AG10803 (cell line): ENCODE results near the gene TPM1.
A peak's percentile ranks its signal among the peaks of the same experiment; 100 is the strongest.

Experiments
- DNase-seq: peaks from one replicate; pipeline ENCODE4 v3.0.0; 2010; ENCODE audit warnings: low read depth
- H3K4me3 ChIP-seq: 2 replicates; pipeline ENCODE4 v1.5.1; 2011; ENCODE audit warnings: mild to moderate bottlenecking, low read length, control low read depth
- TF ChIP-seq, protein P1 (sequence below): conservative IDR thresholded peaks from 2 replicates; pipeline ENCODE4 v1.5.1; 2011; ENCODE audit warnings: mild to moderate bottlenecking, low read length, control low read depth, inconsistent platforms

TPM1 gene

DNA sequence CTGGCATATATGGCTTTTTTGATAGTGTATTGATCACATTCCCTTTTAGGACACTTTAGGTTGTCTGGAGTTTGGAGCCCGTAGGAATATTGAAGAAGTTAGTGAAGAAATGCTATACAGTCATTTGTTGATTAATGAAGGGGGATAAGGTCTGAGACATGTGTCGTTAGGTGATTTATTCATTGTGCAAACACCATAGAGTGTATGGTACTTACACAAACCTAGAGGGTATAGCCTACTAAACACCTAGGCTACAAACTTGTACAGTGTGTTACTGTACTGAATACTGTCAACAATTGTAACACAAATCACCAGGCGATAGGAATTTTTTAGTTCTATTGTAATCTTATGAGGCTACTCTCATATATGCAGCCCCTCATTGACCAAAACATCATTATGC lies 3.3 kb downstream of the TPM1 start:
- TF ChIP-seq, protein P1, sequence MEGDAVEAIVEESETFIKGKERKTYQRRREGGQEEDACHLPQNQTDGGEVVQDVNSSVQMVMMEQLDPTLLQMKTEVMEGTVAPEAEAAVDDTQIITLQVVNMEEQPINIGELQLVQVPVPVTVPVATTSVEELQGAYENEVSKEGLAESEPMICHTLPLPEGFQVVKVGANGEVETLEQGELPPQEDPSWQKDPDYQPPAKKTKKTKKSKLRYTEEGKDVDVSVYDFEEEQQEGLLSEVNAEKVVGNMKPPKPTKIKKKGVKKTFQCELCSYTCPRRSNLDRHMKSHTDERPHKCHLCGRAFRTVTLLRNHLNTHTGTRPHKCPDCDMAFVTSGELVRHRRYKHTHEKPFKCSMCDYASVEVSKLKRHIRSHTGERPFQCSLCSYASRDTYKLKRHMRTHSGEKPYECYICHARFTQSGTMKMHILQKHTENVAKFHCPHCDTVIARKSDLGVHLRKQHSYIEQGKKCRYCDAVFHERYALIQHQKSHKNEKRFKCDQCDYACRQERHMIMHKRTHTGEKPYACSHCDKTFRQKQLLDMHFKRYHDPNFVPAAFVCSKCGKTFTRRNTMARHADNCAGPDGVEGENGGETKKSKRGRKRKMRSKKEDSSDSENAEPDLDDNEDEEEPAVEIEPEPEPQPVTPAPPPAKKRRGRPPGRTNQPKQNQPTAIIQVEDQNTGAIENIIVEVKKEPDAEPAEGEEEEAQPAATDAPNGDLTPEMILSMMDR = no peak
- peak overlapping the region; percentile 99 for H3K4me3 ChIP-seq
- no peak for DNase-seq

- peak overlapping the region; percentile 99 for H3K4me3 ChIP-seq
- no peak for DNase-seq
- TF ChIP-seq, protein P1 = no peak
These were observed 4.6 kb downstream of the TPM1 start for GRCh38 chr15:63046917-63047760.

DNA sequence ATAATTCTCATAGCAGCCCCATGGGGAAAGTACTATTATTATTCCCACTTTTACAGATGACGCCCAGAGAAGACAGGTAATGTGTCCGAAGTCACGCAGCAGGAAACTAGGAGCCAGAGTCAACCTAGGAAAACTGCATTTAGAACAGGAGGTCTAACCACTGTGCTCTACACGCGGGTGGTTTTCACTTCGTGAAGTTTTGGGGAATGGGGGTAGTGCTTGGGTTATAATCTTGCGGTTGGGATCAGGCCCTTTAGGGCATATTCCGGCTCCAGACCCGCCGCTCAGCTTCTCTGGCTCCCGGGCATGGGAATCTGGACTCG lies 5.2 kb downstream of the TPM1 start:
- peak overlapping the region; percentile 99 for H3K4me3 ChIP-seq
- TF ChIP-seq, protein P1 = no peak
- no peak for DNase-seq

DNA sequence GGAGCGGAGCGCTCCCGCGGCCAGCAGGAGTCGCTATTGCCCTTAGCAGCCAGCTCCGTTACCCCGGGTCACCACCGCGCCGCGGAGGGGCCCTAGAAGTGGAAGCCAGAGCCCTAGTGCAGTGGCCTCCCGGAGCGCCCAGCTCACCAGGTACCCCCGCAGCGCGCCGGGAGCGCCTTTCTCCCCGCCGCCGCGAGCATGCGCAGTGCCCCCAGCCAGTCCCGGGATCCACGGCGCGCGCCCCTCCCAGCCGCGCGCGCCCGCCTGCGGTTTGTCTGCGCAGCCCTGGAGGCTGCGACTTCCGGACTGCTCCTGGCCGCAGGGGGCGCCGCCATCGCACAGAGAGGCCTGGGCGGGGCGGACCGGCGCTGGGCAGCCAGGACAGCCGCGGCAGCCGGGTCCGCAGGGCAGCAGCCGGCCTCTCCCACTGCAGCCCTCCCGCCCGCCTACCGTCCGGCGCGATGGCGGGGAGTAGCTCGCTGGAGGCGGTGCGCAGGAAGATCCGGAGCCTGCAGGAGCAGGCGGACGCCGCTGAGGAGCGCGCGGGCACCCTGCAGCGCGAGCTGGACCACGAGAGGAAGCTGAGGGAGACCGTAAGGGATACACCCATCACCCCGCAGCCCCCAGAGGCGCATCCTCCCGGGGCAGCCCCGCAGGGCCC lies 5.7 kb downstream of the TPM1 start:
- peak; percentile 90 for DNase-seq
- peak overlapping the region; percentile 99 for H3K4me3 ChIP-seq
- TF ChIP-seq, protein P1 = peak; percentile 86

DNA sequence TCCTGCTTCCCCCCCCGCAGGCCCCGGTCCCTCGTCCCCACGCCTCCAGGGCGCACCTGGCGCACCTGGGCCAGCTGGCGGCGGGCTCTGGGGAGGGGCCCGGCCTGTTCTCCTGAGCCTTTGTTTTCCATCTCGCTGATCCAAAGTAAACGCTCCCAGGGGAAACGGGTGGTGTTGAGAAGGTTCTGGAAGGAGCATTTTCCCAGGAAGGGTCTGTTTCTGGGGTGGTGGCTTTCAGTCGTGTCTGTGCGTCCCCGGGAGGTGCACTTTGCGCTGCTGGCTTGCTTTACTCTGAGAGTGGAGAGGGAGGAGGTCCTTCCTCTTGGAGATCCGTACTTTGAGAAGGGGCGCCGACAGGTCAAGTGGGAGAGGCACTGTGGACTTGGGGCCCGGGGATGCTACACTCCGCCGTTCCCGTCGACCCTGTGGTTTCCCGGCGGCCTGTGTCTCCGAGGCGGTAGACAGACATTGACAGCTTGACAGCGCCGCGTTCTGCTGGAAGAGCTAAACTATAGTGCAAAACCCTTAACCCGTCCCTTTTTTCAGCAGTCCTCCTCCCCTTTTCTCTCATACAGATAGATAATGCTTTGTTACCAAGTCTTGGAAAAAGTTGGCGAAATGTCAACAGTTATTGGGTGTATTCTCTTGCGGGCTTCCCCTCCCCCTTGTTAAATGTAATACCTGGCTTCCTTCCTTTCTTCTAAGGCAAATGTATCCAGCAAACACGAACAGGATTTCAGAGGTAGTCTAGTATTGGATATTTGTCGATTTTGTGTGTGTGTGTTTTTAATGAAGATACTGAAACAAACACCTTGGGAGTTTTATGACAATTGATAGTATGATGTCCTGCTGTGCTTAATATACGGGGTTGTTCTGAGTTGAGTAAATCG lies 6.5 kb downstream of the TPM1 start:
- peak overlapping the region; percentile 99 for H3K4me3 ChIP-seq
- peak; percentile 62 for DNase-seq
- TF ChIP-seq, protein P1 = 0 out of 2 replicates have a peak, but pooled peaks have one; percentile 10

DNA sequence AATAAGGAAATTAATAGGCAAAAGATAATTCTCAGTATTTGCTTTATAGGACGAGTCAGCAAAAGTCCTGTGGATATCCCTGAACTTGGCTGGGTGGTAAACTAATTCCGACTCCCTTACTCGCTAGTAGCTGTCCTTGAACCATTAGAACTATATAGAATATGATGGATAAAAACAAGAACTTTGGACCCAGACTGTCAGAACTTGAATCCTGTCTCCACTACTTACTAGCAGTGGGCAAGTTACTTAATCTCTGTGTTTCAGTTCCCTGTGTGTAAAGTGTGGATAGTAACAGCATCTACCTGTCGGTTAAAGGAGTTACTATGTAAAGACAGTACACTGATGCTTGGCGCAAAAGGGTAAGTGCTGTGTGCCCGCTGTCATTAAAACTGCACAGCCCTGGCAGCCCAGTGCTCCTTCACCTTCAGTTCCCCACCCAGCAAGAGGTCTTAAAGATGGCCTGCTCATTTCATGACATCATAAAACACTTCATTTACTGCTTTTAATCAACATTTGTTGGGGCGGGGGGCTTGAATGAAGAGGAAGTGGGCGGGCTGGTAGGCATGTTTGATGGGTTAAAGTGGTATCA lies 7.3 kb downstream of the TPM1 start:
- TF ChIP-seq, protein P1 = no peak
- peak overlapping the region; percentile 99 for H3K4me3 ChIP-seq
- no peak for DNase-seq
